Activated CD8-positive, alpha-beta memory T cell treated with anti-CD3 and anti-CD28 coated beads, Interleukin-2, amount 50 U/mL, for 24 hours (primary cell): ENCODE results near the gene BRF1.

Experiments
- DNase-seq: peaks from one replicate; pipeline ENCODE4 v3.0.0-alpha.2; 2020; ENCODE audit errors: extremely low read depth

The BRF1 gene

GRCh38 chr14:105267820-105268548, 32.8 kb downstream of the BRF1 start:
- no peak for DNase-seq

- no peak for DNase-seq
Observed at GRCh38 chr14:105261781-105262180, 39.0 kb downstream of the BRF1 start.

DNA sequence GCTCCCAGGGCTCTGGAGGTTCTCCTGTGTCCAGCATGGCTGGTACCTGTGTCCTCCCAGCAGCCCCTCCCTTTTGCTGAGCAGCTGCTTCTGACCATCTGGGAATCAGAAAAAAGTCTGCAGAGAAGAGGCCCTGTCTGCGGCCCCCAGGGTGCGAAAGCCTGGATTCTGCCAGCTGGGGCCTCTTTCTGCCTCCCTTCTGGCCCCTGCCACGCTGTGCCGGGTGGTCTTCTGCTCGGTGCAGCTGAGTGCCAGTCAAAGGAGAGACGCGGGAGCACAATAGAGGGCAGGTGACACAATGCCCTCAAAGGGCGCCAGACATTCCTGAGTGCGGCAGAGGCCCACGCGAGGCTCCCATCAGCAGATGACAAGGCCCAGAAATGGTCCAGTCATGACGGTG, 39.8 kb downstream of the BRF1 start:
- no peak for DNase-seq

DNA sequence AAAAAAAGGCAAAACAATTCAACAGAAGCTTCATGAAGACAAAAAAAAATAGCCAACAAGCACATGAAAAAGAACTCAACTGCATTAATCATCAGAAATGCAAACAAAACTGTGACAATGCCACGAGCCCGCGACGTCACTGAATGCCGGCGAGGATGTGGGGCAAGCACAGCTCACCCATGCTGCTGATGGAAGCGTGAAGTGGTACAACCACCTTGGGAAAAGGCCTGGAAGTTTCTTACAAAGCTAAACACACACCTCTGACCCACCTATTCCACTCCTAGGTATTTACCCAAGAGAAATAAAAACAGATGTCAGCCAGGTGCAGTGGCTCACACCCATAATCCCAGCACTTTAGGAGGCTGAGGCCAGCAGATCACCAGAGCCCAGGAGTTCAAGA, 42.0 kb downstream of the BRF1 start:
- DNase-seq, result no peak

DNA sequence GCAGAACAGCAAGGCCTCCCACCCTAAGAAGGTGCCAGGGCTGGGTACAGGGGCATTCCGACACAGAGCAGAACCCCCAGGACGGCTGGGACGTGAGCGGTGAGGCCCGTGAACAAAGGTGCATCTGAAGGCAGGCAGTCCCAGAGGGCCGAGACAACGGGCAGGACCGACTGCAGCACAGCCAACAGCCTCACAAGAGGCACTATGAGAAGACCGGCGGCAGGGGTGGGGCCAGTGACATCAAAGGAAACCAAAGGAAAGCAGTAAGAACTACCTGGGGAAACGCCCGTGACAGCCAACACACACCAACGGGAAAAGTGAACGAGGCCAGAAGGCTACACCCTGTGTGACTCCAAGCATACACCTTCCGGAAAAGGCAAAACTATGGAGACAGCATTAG, 43.3 kb downstream of the BRF1 start:
- DNase-seq, result no peak

DNA sequence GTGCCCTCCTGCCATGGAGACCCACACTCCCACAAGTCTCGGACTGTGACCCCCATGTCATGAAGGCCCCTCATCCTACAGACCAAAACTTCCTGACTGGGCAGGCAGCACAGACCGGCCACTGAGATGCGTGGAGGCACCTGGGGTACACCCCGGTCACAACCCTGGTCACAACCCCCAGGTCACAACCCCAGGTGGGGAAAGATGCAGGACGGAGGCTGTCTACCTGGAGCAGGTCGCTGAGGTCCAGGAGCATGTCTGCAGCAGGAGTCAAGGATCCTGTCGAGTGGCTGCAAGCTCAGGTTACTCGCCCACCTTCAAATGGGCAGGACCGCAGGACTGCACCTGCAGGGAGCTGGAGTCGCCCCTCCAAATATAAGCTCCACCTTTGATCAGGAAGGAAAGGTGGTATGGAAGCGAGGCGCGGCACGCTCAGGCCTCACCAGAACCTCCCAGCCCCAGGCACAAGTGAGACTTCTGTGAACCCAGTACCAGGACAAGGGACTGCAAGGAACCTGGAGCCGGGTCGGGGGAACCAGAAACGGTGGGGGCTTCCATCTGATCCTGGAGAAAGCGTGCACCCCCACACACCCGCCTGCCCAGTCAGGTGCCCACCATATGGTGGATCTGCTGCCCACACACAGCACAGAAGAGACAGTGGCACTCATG, 44.4 kb downstream of the BRF1 start:
- DNase-seq, result no peak

GRCh38 chr14:105255021-105255507, 45.7 kb downstream of the BRF1 start:
- DNase-seq, result no peak

GRCh38 chr14:105253329-105253682, 47.5 kb downstream of the BRF1 start:
- no peak for DNase-seq

DNA sequence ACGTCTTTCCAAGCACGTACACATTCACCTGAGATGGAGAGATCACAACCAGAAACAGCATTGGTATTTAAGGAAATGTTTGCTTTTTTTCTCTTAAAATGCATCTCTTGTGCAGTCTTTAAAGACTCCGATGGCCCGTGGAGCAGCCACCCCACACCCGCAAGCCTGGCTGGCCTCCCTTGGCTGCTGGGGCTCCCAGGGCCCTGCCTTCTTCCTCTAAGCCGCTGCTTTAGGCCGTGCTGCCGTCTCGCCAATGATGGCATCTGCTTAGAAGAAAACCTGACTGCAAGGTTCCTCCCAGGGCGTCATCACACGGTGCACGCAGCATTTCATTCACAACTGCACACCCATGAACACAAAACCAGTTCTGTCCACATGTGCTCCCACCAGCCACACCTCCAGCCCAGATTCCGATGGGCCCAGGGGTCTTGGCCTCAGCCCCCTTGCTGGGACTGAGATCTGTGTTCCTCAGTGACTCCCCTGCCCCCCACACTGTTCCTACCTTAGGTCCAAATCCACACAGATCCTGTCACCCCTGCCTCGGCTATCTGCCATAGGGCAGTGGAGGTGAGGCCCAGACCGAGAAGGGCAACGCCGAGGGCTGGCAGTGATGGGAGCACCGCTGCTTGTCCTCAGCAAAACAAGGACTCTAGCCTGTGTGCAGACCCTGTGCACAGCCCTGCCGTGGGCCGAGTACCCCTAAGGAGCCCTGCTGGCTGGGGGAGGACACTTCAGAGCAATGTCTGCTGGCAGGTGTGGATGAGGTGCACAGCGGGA, 48.1 kb downstream of the BRF1 start:
- DNase-seq, result no peak

DNA sequence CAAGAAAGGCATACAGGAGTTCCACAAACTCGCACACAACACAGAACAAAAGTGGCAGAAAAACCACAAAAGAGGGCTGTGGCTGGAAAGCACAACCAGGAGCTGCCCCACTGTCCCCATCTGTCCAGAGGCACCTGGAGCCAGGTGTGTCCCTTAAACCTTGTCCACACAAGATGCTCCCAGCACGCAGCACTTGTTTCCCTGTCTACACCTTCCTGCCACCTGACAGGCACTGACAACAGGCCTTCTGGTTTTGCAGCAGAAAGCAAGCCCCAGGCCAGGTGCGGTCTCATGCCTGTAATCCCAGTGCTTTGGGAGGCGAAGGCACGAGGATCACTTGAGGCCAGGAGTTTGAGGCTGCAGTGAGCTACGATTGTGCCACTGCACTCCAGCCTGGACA, 48.9 kb downstream of the BRF1 start:
- no peak for DNase-seq

DNA sequence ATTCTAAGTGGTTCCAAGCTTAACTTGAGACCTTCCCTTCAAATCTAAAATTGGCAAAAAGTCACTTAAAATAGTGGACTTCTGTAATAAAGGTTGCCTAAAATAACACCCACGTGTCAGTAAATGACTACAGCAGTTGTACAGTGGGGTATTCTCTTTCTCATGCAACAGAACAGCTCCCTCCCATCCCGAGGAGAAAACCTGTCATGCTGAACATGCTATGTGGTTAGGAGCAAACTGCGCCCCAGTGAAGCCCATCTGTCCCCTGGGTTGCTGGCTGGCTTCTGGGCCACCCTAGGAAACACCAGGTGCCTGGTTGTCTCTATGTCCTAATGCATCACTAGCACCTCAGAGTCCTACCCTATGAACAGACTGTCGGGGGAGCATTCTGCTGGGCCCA, 49.8 kb downstream of the BRF1 start:
- no peak for DNase-seq

DNA sequence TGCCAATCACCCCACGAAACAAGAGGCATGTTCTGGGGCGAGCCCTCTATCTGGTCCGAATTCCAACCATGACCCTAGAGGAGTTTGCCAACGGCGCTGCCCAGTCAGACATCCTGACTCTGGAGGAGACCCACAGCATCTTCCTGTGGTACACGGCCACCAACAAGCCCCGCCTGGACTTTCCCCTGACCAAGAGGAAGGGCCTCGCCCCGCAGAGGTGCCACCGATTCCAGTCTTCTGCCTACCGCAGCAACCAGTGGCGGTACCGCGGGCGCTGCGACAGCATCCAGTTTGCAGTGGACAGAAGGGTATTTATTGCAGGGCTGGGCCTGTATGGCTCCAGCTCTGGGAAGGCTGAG, 50.8 kb downstream of the BRF1 start:
- DNase-seq, result no peak

GRCh38 chr14:105249182-105250007, 51.4 kb downstream of the BRF1 start:
- no peak for DNase-seq

DNA sequence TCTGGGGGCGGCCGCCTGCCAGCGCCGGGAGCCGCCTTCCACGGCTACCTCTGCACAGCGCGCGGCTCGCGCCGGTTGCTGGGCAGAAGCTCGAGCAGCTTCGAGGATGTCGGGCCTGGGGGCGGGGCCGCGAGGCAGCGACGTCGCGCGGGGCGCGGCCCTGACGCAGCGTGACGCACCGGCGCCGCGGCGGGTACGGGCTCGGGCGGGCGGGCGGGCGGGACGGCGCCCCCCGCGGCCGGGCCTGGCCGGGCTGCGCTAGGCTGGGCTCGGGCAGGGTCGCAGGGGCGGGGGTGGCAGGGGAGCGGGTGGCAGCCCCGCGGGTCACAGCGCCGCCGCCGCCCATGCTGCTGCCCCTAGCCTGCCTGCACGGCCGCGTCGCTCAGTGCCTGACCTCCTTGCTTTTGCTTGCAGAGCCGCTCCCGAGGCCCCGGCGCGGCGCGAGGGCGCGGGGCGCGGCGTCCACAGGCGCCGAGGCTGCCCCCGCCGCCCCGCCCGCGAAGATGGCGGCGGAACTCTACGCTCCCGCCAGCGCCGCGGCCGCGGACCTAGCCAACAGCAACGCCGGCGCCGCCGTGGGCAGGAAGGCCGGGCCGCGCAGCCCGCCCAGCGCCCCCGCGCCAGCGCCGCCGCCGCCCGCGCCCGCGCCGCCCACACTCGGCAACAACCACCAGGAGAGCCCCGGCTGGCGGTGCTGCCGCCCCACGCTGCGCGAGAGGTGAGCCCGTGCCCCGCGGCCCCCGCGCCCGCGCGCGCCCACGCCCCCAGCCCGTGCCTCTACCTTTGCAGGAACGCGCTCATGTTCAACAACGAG, 52.2 kb downstream of the BRF1 start, which contains the start of gene BTBD6:
TSS of gene BTBD6 (plus strand) at position 166 of the 814 bp plus-strand sequence. CDS start at position 345, 179 bp downstream.
- peak; percentile 67 for DNase-seq

DNA sequence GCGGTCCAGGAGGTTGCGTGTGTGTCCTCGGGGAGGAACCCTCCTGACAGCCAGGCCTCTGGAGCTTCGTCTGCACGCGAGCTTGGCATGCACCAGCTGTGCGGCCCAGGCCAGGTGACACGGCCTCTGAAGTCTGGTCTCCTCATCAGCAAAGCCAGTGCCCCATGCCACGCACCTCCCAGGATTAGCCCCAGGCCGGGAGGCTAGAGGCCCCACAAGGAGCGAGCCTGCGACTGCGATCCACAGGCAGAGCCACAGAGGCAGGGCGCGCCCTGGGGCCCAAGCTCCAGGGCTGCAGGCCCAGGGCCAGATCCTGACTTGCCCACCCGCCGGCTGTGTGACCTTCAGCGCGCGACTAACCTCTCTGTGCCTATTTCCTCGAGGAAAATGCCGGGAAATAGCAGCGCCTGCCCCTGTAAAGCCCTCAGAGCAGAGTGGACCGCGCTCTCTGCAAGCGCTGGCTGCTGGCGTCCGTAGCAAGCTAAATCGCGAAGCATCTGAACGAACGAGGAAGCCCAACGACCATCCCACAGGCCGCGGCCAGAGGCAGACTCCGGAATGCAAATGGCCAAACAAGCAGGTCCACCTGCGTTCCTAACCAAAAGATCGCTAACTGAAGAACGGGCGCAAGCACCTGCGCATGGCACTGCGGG, 53.0 kb downstream of the BRF1 start:
- DNase-seq, result no peak

DNA sequence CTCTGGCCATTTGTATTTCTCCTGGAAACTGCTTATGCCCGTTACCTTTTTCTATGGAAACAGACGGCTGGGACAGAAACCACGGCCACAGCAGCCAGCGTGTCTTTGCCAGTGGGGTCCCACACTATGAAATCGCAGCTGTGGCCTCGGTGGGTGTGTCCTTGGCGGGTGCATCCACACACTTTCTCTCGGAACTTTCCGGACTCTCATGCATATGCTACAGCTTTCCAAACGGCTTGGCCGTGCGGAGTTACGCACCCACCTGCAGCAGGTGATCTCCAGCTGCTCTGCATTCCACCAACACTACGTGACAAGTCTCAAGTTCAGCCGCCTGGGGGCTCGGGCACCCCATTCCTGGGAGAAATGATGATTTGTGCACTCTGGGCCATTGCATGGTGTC, 53.8 kb downstream of the BRF1 start:
- no peak for DNase-seq

- no peak for DNase-seq
Observed at GRCh38 chr14:105244334-105244733, 56.5 kb downstream of the BRF1 start.

DNA sequence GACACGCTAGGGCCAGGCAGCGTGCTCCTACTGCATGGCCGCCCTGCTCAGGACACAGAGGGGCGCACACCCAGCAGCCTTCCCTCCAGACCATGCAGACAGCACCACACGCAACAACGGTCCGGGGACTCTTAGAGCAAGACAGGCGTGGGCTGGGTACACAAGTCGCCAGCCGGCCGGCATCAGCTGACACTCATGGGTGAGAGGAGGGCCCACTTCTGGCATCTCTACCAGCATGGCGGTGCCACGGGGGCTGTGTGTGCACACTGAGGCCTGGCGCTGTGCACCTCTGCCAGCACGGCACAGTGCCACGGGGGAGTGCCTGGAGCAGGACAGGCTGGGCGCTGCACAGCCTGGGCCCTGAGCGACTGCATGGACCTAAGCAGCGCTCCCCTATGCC, 59.2 kb downstream of the BRF1 start:
- no peak for DNase-seq

GRCh38 chr14:105240811-105241576, 59.8 kb downstream of the BRF1 start:
- DNase-seq, result no peak
